IMR-90 (cell line): ENCODE results near the gene CGNL1. TPM values are rescaled to one million over a fixed set of nuclear protein-coding genes. Genes with fewer than 3 reads are reported as not detected.

Source experiments
- ATAC-seq: fragments of 200-7000 bp; cut with Tn5 transposase; 2 replicates; pipeline ENCODE4 v1.9.1; 2020; ENCODE audit warnings: low read depth, mild to moderate bottlenecking, moderate library complexity
- BruUV-seq: library from RNA; stranded (reverse); fragments of 400-500 nt; replicated peaks from 2 replicates; lab custom pipeline; 2021; lab: Mats Ljungman, UMichigan
- CTCF ChIA-PET: fragments of 300-600 bp; formaldehyde crosslinking; extraction: SDS; loops from one replicate; lab custom pipeline; 2021; ENCODE audit warnings: antibody characterized with exemption; lab: Yijun Ruan, JAX
- POLR2A ChIA-PET: fragments of 300-600 bp; sonication (Branson Sonifier 250); formaldehyde crosslinking; loops from one replicate; lab custom pipeline; 2022; ENCODE audit warnings: antibody characterized with exemption; ENCODE audit not compliant: unreplicated experiment; lab: Charles Lee
- DNase-seq: peaks from one replicate; pipeline ENCODE4 v3.0.0; 2013
- H2AFZ ChIP-seq: replicated peaks from 2 replicates; pipeline ENCODE3; 2013; ENCODE audit warnings: low read length, mild to moderate bottlenecking; ENCODE audit not compliant: poor library complexity
- H2AK5ac ChIP-seq: 2 replicates; pipeline ENCODE4 v1.6.1; 2013; ENCODE audit warnings: low read depth, low read length, inconsistent platforms
- H2AK9ac ChIP-seq: replicated peaks from 2 replicates; pipeline ENCODE3; 2013; ENCODE audit warnings: mild to moderate bottlenecking, low read depth, low read length, moderate library complexity; ENCODE audit not compliant: poor library complexity
- H2BK120ac ChIP-seq: 2 replicates; pipeline ENCODE4 v1.6.1; 2013; ENCODE audit warnings: low read depth, low read length, inconsistent platforms
- H2BK15ac ChIP-seq: 3 replicates; pipeline ENCODE4 v1.6.1; 2013; ENCODE audit warnings: low read depth, low read length, inconsistent platforms
- H2BK20ac ChIP-seq: 2 replicates; pipeline ENCODE4 v1.6.1; 2013; ENCODE audit warnings: low read depth, mild to moderate bottlenecking, inconsistent platforms, low read length, moderate library complexity
- H2BK5ac ChIP-seq: 2 replicates; pipeline ENCODE4 v1.6.1; 2013; ENCODE audit warnings: mild to moderate bottlenecking, low read depth, low read length, inconsistent platforms; ENCODE audit not compliant: poor library complexity, severe bottlenecking
- H3K14ac ChIP-seq: replicated peaks from 2 replicates; pipeline ENCODE4 v1.6.1; 2013; ENCODE audit warnings: low read depth, low read length, inconsistent platforms
- H3K18ac ChIP-seq: 2 replicates; pipeline ENCODE4 v1.6.1; 2013; ENCODE audit warnings: low read depth, low read length, control low read depth
- H3K23ac ChIP-seq: 2 replicates; pipeline ENCODE4 v1.6.1; 2013; ENCODE audit warnings: low read depth, low read length, inconsistent platforms
- H3K27ac ChIP-seq: 2 replicates; pipeline ENCODE4 v1.5.1; 2013; ENCODE audit warnings: mild to moderate bottlenecking, control low read depth, low read length; ENCODE audit not compliant: insufficient read depth
- H3K27me3 ChIP-seq: 2 replicates; pipeline ENCODE4 v1.6.1; 2013; ENCODE audit warnings: low read length; ENCODE audit not compliant: control insufficient read depth, insufficient read depth
- H3K36me3 ChIP-seq: 2 replicates; pipeline ENCODE4 v1.6.1; 2013; ENCODE audit warnings: low read length, mixed read lengths; ENCODE audit not compliant: control insufficient read depth, insufficient read depth
- H3K4ac ChIP-seq: 2 replicates; pipeline ENCODE4 v1.6.1; 2013; ENCODE audit warnings: low read depth, low read length, inconsistent platforms
- H3K4me1 ChIP-seq: 2 replicates; pipeline ENCODE4 v1.6.1; 2013; ENCODE audit warnings: low read length, mixed read lengths; ENCODE audit not compliant: control insufficient read depth, insufficient read depth
- H3K4me2 ChIP-seq: 2 replicates; pipeline ENCODE4 v1.6.1; 2013; ENCODE audit warnings: low read depth, mild to moderate bottlenecking, control low read depth, low read length, moderate library complexity
- H3K4me3 ChIP-seq: 2 replicates; pipeline ENCODE4 v1.5.1; 2013; ENCODE audit warnings: low read depth, mild to moderate bottlenecking, control low read depth, low read length, moderate library complexity; ENCODE audit not compliant: insufficient read depth
- H3K56ac ChIP-seq: 2 replicates; pipeline ENCODE4 v1.6.1; 2013; ENCODE audit warnings: low read length, inconsistent platforms; ENCODE audit not compliant: insufficient read depth; ENCODE audit errors: extremely low read depth
- H3K79me1 ChIP-seq, 2 experiments: 2 replicates each; pipeline ENCODE4 v1.6.1; 2013; ENCODE audit warnings: low read length in 2 of 2, inconsistent platforms in 1 of 2, low read depth in 1 of 2
- H3K9ac ChIP-seq: 2 replicates; pipeline ENCODE4 v1.6.1; 2013; ENCODE audit warnings: low read depth, low read length, control low read depth
- H3K9me1 ChIP-seq: 2 replicates; pipeline ENCODE4 v1.6.1; 2013; ENCODE audit warnings: low read length, inconsistent platforms; ENCODE audit not compliant: insufficient read depth
- H3K9me3 ChIP-seq: 2 replicates; pipeline ENCODE4 v1.6.1; 2013; ENCODE audit warnings: low read length; ENCODE audit not compliant: control insufficient read depth, insufficient read depth
- H4K20me1 ChIP-seq: 2 replicates; pipeline ENCODE4 v1.6.1; 2013; ENCODE audit warnings: low read length, inconsistent platforms; ENCODE audit not compliant: insufficient read depth
- H4K5ac ChIP-seq: 2 replicates; pipeline ENCODE4 v1.6.1; 2013; ENCODE audit warnings: mild to moderate bottlenecking, low read depth, low read length, control low read depth
- H4K8ac ChIP-seq, 2 experiments: 2 replicates each; pipeline ENCODE4 v1.6.1; 2013; ENCODE audit warnings: low read depth in 2 of 2, low read length in 2 of 2, control low read depth in 1 of 2, inconsistent platforms in 1 of 2
- H4K91ac ChIP-seq: 2 replicates; pipeline ENCODE4 v1.6.1; 2013; ENCODE audit warnings: low read depth, low read length, inconsistent platforms; ENCODE audit not compliant: insufficient read depth
- BHLHE40 ChIP-seq: fragments of 150-350 bp; IDR thresholded peaks from 2 replicates; pipeline ENCODE4 v1.6.1; 2016; ENCODE audit warnings: mild to moderate bottlenecking, low read depth, low read length
- POLR2A ChIP-seq: IDR thresholded peaks from 2 replicates; pipeline ENCODE4 v1.6.1; 2012; ENCODE audit warnings: mild to moderate bottlenecking, low read depth, low read length
- WGBS, 2 experiments: methylation state at CpG; one replicate each; pipeline versions ENCODE4 v1.1.5 to v1.1.7; 2013; ENCODE audit warnings: missing lambda C conversion rate in 2 of 2; ENCODE audit not compliant: insufficient read length in 1 of 2; ENCODE audit errors: extremely low coverage in 2 of 2; 5-methylcytosine and 5-hydroxymethylcytosine counted together
- dilution Hi-C: fragments of 300-500 bp; cut with HindIII; formaldehyde crosslinking; loops from one replicate; pipeline ENCODE4 v1.14.3; 2018; ENCODE audit warnings: low sequenced_read_pairs; ENCODE audit not compliant: unreplicated experiment
- in situ Hi-C: fragments of 300-500 bp; cut with MboI; formaldehyde crosslinking; loops from 3 replicates; pipeline ENCODE4 v1.14.3; 2019; ENCODE audit warnings: low sequenced_read_pairs, inconsistent platforms, mixed read lengths
- intact Hi-C: fragments of 100-400 bp; cut with micrococcal nuclease; formaldehyde crosslinking; loops from 2 replicates; pipeline ENCODE4 v1.10.0; 2022
- polyA plus RNA-seq, 3 experiments: library from polyadenylated mRNA; depleted of rRNA; stranded (reverse); fragments of >200 nt; gene quantifications; 2 replicates each; pipeline ENCODE4 v1.2.3, GENCODE V29; 2012; ENCODE audit warnings: low replicate concordance in 1 of 3
- total RNA-seq: library from RNA; depleted of rRNA; stranded (reverse); fragments of >200 nt; gene quantifications from 2 replicates; pipeline ENCODE4 v1.2.3, GENCODE V29; 2012

CGNL1 gene
- total and polyA plus RNA-seq, 2 of the 4 experiments (the other 2 are of a cell fraction) = 0.07 to 0.18 TPM

DNA sequence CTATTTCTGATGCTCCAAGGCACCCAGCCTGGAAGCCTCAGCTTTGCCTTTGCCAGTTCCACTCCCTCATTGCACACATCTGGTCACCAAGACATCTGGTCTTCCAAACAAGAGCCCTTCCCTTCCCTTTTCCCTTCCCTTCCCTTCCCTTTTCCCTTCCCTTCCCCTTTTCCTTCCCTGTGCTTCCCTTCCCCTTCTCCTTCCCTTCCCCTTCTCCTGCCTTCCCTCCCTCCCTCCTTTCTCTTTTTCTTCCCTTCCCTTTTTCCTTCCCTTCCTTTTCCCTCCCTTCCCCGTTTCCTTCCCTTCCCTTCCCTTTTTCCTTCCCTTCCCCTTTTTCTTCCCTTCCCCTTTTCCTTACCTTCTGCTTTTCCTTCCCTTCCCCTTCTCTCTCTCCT lies 2.4 kb upstream of the CGNL1 start:
- in situ Hi-C loops = no loop called here
- intact Hi-C loops = no loop called here
- peaks cover 51% of the 10 kb centered on the region for H3K27me3 ChIP-seq
- H3K4me3 ChIP-seq = no peak overlapping the region
- H2AK5ac ChIP-seq = no peak overlapping the region
- no peaks in the 10 kb centered on the region for H3K9me1 ChIP-seq
- no peak overlapping the region for H2BK15ac ChIP-seq
- 0 out of 2 replicates have a peak, but pooled peaks cover 2% of the 10 kb centered on the region for H3K9me3 ChIP-seq
- H2BK20ac ChIP-seq = no peak overlapping the region
- H3K79me1 ChIP-seq = no peaks in the 10 kb centered on the region
- H3K4ac ChIP-seq = no peak overlapping the region
- no peak overlapping the region for H4K8ac ChIP-seq
- 82% methylated on average over 1 of the region's 1 CpG; no CpG with 5 or more reads in 1 of the 2 experiments for WGBS, 2 experiments
- no peak overlapping the region for H2AK9ac ChIP-seq
- H3K4me1 ChIP-seq = peaks cover 3% of the 10 kb centered on the region; the same call in 1 of the 2 replicates
- no peak overlapping the region for H3K27ac ChIP-seq
- POLR2A ChIA-PET = no interaction called here
- dilution Hi-C loops = no loop called here
- no peak overlapping the region for H3K56ac ChIP-seq
- no peak overlapping the region for H3K4me2 ChIP-seq
- H3K9ac ChIP-seq = no peak overlapping the region
- no peaks in the 10 kb centered on the region for H4K20me1 ChIP-seq
- no peak overlapping the region for H2AFZ ChIP-seq
- H3K18ac ChIP-seq = no peak overlapping the region
- H2BK5ac ChIP-seq = no peak overlapping the region
- BruUV-seq = no TSS peak
- H3K14ac ChIP-seq = no peak overlapping the region
- no peak overlapping the region for H3K23ac ChIP-seq
- no peaks in the 10 kb centered on the region for H3K36me3 ChIP-seq
- H4K5ac ChIP-seq = no peak overlapping the region
- TF ChIP-seq BHLHE40 = no peak
- no peak for TF ChIP-seq POLR2A
- no peak overlapping the region for H2BK120ac ChIP-seq
- CTCF ChIA-PET = no interaction called here
- H4K91ac ChIP-seq = no peak overlapping the region
- ATAC-seq = no peak
- DNase-seq = no peak
